NCI-H460 (cell line): ENCODE results near the gene GJB1. TPM values are rescaled to one million over a fixed set of nuclear protein-coding genes. Genes with fewer than 3 reads are reported as not detected.

Source experiments
- DNase-seq: peaks from one replicate; pipeline ENCODE4 v3.0.0-alpha.2; 2016; ENCODE audit warnings: low read depth; ENCODE audit errors: extremely low read depth
- total RNA-seq: library from RNA; depleted of rRNA; stranded (reverse); fragments of >200 nt; shearing (Covaris generic); gene quantifications from 2 replicates; pipeline ENCODE4 v1.2.3, GENCODE V29; 2014

Gene GJB1
- total RNA-seq, 1 experiment from 2014 or later, result not detected

DNA sequence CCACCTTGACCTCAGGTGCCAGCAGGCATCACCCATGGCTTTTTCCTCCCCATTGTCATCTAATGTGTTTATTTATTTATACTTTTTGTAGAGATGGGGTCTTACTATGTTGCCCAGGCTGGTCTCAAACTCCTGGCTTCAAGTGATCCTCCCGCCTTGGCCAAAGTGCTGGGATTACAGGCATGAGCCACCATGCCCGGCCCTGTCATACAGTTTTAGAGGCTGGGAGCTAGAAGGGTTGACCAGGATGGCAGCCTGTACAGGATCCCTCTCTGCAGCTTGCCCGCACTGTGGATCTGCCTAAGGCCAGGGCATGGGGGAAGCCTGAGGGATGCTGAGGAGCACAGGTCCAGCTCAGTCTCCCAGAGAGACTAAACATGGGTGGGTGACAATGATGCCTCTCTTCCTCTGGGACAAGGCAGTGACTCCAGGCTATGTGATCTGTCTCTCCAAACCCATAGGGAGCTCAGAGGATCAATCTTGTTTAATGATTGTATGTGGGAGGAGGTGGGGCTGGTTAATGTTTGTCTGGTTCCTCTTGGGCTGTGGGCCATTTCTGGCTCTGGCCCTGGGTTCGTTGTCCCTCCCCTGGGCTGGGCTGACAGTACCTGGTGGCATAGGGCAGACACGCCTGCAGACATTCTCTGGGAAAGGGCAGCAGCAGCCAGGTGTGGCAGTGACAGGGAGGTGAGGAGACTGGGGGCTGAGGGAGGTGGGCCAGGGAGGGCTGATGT lies 8.3 kb upstream of the GJB1 start:
- no peak for DNase-seq

GRCh38 chrX:71215338-71215912 lies 7.6 kb upstream of the GJB1 start:
- no peak for DNase-seq

DNA sequence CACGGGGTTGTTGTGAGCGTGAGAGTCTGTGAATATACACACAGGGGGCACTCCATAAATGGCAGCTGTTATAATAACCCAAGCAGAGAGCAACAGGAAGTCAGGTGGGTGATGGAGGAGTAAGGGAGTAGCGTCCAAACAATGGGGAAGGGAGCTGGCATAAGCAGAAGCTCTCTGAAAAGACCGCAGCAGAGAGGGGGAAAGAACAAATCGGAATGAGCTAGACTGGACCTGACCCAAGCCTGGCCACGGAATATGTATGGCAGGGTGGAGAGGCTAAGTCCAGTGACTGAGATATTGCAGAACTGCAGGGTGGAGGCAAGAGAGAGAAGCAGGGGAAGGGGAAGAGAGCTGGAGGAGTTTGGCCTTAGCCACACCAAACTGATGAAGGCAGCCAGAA lies 6.5 kb upstream of the GJB1 start:
- no peak for DNase-seq

- DNase-seq, result no peak
These were observed 5.7 kb upstream of the GJB1 start for GRCh38 chrX:71217298-71217697.

DNA sequence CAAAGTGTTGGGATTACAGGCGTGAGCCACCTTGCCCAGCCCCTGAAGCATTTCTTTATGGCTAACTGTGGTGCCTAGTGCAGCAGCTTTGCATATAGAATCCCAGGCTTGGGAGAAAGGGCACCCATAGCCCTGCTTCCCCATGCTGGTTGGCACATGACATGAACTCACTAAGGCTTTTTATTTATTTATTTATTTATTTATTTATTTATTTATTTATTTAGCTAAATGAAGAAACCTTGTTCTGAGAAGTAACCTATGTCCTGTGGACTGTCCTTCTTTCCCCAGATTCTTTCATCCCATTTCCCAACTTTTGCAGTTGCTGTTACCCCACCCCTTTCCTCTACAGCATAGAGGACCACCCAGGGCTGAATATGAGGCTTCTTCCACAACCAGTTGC lies 1.9 kb upstream of the GJB1 start:
- no peak for DNase-seq

GRCh38 chrX:71224098-71224708 lies 1.2 kb downstream of the GJB1 start:
- no peak for DNase-seq

DNA sequence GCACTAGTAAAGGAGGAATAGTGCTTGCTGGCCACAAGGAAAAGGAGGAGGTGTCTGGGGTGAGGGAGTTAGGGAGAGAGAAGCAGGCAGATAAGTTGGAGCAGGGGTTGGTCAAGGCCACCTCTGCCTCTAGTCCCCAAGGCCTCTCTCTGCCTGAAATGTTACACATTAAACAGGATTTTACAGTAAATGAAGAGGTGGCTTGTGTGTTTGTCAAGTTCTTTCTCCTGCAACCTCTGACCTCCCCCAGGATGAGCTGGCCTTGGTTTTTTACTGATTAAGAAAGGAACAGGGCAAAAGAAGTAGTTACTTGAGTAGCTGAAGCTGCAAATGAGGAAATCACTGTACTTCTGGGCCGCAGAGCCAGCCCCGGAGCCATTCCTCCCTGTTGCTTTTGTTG lies 2.0 kb downstream of the GJB1 start:
- no peak for DNase-seq

GRCh38 chrX:71225676-71226075 lies 2.7 kb downstream of the GJB1 start:
- DNase-seq, result no peak

DNA sequence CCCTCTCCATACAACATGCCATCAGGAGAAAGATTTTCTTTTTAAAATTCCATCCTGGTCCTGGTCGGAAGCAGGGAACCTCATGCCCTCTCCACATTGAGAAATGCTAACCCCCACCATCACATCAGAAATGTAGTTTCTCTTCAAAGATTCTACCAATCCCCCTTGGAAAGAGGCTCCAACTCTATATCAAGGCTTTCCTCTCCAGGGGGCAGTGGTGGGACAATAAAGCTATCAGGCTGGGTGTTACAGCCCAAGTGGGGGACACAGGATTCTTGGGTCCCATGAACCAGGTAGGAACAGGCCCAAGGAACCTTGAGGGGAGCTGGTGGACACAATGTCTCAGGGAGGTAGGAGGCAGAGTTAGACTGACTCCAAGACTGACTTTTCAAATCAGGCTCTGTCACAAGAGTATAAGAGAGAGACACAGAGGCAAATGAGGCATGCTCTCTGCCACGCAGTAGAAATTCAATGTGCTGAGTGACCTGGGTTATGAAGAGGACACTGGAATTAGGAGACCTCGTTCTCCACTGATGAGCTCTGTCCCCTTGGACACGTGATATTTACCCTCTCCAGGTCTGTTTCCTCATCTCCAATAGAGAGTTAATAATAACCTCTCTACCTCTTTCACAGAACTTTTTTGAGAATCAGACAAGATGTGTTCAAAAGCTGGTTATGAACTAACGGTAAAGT lies 4.5 kb downstream of the GJB1 start:
- no peak for DNase-seq

GRCh38 chrX:71228063-71228642 lies 5.1 kb downstream of the GJB1 start:
- no peak for DNase-seq

DNA sequence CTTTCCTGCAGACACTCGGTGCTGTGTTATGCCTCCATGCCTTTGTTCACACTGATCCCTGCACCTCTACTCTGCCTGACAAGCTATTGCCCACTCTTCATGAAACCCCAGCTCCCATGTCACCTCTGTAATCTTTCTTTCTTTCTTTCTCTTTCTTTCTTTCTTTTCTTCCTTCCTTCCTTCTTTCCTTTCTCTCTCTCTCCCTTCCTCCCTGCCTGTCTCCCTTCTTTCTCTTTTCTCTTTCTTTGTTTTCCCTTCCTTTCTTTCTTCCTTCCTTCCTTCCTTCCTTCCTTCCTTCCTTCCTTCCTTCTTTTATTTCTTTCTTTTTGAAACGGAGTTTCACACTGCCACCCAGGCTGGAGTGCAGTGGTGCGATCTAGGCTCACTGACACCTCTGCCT lies 12.5 kb downstream of the GJB1 start:
- no peak for DNase-seq

DNA sequence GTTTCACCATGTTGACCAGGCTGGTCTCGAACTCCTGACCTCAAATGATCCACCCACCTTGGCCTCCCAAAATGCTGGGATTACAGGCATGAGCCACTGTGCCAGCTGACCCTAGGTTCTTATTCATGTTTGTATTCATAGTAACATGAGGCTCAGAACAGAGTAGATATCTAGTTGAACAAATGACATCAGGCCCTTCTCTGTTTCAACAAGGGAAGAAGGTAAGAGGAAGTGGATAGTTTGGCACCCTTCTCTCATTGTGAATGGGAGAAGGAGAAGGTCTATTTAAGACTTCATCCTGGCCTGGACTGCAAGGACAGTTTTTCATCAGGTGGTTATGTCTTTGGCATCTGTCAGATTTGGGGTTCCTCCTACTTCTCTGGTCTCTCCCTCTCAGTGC lies 13.8 kb downstream of the GJB1 start:
- DNase-seq, result no peak

DNA sequence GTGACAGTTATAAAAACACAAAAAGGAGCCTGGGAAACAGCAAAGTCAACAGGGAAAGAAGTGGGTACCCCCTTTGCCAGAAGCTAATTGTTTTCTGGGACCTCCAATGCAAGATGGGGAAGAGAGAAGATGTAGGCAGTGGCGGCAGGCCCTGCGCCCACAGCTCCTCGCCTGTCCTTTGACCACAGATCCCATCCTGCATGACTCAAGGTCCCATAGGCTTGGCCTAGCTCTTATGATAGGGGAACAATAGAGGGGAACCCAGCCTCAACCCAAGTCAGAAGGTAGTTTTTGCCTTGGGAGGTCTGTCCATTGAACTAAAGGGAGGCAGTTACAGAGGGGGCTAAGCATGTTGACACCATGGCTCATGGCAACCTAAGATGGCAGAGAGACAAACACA lies 16.8 kb downstream of the GJB1 start:
- DNase-seq, result no peak

DNA sequence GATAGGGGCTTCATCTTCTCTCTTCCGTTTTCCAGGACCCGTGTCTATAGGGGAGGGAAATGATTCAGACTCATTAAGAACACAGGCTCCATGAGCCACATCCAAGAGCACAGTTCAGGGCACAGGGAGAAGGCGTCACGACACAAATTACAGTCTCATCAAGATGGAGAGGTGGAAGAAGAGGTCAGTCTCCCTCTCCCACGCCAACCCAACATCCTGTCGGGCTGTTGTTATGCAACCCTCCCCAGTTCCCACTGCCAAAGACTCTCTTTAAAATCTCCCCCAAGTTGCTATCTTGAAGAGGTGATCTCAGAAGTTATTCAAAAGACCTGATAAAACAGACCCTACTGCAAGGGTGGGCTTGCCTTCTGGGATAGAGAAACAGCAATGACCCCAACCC lies 18.3 kb downstream of the GJB1 start:
- no peak for DNase-seq

- no peak for DNase-seq
These were observed 21.5 kb downstream of the GJB1 start for GRCh38 chrX:71244359-71245128.

GRCh38 chrX:71245159-71245558 lies 22.1 kb downstream of the GJB1 start:
- DNase-seq, result no peak

DNA sequence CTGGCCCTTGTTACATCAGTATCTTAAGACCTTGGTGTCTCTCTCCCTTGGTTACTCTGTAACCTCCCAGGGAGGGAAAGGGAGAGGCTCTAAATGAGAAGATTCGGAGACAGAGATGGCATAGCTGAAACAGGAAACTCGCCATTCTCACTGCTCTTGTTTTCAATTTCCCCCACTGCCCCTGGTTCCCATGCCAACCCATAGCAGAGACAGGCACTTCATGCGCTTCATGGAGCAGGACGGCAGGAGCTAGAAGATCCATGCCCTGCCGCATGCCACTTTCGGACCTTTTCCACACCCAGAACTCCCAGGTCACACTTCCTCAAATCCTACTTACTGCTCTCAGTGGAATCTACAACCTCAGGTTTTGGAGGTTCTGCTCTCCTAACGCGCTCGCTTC lies 27.8 kb downstream of the GJB1 start:
- DNase-seq, result no peak

DNA sequence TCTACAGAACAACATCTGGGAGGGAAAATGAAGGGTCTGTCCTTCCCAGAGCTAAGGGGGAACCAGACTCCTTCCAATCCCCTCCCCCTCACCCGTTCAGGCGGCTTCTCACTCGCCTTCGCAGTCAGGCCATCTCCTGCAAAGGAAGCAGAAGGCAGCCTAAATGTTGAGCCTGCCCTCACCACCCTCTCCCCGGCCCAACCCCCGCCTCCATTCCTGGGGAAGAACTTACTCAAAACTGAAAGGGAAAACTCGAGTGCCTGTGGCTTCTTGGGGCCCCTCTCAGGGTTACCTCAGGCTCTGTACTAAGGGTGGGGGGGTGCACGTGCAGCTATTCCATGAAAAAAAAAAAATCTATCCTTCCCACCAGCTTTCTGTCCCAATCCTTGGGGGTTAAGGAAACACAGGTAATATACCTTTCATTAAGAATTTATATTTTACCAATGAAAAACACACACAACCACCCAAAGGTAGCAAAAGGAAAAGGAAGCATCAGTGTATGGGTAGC lies 28.5 kb downstream of the GJB1 start:
- DNase-seq, result no peak

DNA sequence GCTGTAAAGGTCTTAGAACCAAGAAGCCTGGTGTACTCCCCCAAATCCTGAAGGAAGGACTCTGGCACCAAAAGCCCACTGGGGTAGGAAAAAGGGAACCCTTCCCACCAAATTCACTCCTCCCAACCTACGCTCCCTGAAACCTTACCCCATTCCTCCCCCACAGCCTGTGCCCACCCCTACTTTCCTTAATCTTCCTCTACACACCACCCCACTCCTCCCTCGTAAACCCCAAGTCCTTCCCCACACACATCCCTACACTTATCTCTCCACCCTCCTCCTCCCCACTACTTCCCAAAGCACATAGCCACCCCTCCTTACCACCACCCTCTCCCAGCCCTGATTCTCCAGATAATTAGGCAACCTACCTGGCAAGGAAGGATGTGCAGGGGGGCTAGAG lies 29.2 kb downstream of the GJB1 start:
- DNase-seq, result no peak
